GM21528 (cell line): ENCODE measurements around the gene AUTS2.

ENCODE experiments used
- ATAC-seq: cut with Tn5 transposase; IDR thresholded peaks from one replicate; pipeline ENCODE4 v1.9.1; 2021; ENCODE audit warnings: mild to moderate bottlenecking, moderate library complexity; ENCODE audit not compliant: unreplicated experiment, low FRiP score

AUTS2 gene

GRCh38 chr7:70189776-70190175 is 591.5 kb downstream of the AUTS2 start:
- ATAC-seq: no peak

GRCh38 chr7:70190281-70190680 is 592.0 kb downstream of the AUTS2 start:
- ATAC-seq: no peak

DNA sequence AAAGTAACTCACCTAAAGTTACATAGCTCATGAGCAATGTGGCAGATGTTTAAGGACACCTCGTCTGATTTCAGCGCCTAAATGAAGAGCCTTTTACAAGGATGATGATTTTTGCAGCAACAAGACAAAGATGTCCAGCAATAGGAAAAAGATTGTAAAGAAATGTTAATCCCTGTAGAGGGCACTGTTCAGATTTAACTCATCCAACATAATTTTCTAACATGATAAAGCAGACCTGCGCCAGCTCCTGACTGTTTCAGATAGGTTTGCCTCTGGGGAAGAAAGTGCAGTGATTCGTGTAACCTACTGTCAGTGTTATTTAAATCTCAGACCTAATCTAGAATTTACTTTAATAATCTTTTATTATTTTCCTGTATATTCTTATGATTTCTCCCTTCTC is 595.2 kb downstream of the AUTS2 start:
- no peak for ATAC-seq

DNA sequence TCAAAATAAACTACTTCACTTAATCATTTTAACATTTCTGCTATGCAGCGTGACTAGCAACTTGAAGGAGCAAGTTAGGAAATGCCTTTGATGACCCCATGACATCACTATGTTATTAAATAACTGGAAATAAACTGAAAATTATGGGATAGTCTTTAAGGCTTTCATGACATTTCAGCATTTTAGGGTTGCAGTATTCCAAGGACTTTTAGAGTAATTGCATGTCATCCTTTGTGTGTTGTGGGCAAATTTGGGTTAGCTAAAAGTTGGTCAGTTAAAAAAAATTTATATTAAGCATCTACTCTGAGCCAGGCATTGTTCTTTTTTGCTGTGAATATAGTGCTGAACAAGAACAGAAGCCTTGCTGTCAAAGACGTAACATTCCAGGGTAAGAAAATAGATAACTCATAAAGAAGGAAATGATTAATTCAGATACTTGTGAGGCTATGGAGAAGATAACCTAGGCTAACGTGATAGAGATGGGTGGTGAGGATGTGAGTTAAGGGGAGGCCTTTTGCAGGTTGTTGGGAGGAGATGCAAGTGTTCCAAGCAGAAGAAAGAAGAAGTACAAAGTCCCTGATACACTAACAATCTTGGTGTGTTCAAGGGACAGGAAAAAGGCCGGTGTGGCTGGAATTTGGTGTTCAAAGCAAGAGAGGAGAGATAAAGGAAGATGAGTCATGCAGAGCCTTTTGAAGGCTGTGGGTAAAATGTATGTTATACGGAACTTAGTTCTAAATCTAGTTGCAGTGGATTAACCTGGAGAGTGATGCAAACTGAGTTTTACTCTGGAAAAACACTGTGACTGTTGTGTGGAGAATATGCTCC is 610.2 kb downstream of the AUTS2 start:
- ATAC-seq: no peak

- ATAC-seq: no peak
Observed at GRCh38 chr7:70210200-70210935, 612.1 kb downstream of the AUTS2 start.

- no peak for ATAC-seq
Observed at GRCh38 chr7:70210936-70211310, 612.6 kb downstream of the AUTS2 start.

GRCh38 chr7:70212281-70212680 is 614.0 kb downstream of the AUTS2 start:
- no peak for ATAC-seq

GRCh38 chr7:70214071-70214470 is 615.8 kb downstream of the AUTS2 start:
- no peak for ATAC-seq

DNA sequence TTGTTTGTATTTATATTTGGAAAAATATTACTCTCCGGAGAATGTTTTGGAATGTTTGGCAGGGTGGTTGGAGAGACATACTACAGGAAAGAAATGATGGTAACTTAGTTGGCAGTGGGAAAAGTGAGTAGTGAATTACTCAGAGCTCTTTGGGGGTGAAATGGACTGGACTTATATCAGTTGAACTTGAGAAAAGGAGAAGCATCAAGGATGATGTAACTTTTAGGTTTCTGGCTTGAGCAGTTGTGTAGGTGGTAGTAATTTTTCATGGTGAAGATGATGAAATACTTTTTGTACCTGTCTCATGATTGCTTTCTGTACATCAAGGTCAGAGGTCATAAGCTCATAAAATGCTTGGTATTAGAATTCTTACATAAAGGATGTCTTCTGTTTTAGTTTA is 617.2 kb downstream of the AUTS2 start:
- no peak for ATAC-seq

GRCh38 chr7:70217571-70217970 is 619.3 kb downstream of the AUTS2 start:
- no peak for ATAC-seq

DNA sequence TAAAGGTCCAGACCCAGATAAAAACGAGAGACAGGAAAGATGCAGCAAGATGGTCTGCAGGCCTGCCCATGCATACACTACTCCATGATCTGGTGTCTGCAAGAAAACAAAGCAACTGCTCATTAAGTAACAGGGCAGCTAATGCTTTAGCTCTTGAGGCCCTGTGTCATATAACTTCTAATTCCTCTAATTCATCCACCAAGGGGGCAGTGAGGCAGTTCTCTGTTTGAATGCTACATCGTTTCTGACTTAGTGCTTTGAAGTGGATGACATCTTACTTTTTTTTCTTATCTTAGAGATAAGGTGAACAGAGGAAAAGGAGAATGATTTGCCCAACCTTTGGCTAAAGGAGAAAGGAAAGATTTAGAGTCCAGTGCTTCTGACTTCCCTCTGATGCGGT is 619.7 kb downstream of the AUTS2 start:
- no peak for ATAC-seq

DNA sequence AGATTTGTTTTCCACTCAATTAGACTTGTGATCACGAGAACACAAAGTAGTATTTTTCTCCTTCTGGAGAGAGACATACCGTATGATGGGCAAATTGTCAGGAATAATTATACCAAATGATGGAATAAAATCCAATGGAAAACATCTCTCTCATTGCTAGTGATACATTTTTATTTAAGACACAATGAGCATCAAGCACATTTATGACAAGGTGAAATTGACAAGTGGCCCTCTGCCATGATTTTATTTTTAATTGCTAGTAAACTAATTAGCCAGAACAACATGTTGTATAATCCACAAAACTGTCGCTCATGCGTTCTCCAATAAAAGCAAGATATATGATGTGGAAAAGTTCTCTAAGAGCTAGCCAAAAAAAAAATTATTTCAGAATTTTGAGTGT is 620.8 kb downstream of the AUTS2 start:
- ATAC-seq: no peak

DNA sequence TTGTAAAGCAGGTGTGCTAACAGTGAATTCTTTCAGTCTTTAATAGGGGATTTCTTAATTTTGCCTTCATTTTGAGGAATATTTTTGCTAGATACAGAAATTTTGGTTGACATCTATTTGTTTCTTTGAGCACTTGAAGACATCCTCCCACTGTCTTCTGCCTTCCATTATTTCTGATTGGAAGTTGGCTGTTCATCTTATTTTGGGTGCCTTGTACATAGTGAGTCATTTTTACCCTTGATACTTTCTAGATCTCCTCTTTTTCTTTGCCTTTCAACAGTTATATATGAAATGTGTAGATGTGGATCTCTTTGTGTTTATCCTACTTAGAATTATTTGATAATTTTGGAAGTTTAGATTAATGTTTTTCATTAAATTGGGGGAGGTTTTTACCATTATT is 631.0 kb downstream of the AUTS2 start:
- ATAC-seq: no peak

DNA sequence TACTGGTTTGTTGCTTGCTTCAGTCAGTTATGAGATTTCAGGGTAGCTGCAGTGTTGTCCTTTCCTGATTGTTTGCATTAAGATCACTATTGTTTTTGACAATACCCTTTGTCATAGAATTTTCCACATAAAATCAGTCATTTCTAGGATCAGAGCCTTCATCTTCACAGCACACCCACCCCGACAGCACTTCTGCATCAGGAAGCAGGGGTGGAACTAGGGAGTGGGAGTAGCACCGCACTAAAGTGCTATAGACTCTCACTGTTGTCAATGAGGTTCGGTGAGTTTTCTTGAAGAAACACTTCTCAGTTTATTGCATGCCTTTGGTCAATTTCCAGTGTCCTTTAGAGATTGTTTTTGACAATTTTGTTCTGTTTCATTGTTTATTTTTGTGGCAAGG is 632.5 kb downstream of the AUTS2 start:
- no peak for ATAC-seq

DNA sequence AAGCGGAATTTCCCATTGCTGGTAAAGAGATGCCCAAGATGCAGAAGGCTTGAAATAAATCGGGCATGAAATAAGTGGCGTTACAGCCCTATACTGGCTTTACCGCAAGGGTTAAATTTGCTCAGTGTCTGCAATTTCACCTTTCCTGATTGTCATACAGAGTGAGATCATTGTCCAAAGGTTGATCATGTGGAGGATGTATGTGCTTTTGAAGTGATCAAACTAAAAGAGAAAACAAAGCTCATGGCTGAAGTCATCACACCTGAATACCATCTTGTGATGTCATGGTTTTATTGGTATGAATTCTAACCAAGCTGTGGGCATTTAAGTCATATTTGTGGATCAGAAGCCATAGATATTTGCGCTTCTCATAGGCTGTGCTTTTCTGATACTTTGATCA is 635.5 kb downstream of the AUTS2 start:
- no peak for ATAC-seq

- no peak for ATAC-seq
Observed at GRCh38 chr7:70237256-70237655, 639.0 kb downstream of the AUTS2 start.

DNA sequence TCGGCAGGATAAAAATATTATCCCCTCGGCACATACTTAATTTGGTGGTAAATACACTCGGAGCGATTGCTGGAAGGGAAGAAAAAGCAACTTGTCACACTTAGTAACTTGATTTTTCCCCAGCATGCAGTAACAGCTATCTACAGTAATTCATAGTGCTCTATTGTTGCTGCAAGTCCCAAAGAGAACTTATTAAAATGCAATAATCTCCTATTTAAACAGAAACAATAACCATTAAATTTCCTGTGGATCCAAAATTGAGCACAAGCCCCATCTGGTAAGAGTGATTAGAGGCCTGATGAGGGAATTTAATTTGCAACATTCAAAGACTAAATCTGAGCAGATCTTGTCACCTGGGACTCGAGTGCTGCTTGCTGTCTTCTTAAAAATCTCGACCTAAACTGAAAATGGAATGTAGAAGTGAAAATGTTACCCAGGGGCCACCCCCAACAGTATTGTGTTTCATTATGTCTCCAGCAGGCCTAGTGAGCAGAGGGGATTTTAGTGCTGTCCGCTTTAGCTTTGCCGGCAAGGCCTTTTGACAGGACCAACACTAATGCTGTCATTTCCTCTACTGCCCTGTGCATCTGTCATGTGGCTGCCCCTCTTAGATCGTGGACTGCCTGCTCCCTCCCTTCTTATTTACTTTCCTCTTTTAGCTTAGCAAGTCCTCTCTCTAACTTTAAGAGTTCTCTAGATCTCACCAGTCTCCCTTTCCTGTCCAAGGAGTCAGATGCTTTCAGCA is 639.7 kb downstream of the AUTS2 start:
- peak; percentile 100 for ATAC-seq

DNA sequence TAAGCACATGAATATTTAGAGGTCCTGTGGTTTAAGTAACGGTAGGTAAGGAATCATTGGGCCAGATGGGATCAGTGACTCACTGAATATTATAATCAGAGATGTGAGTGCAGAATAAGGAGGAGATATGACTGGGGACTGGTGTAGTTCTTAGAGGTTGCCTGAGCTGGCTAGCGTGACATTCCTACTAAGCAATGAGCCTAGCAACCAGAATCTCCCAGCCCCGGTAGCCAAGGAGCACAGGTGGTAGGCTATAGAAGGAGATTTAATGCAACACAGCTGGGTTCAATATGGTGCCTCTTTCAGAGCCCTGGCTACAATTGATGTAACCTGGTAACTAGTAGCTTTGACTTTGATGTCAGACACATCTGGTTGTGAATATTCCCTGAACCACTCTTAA is 641.6 kb downstream of the AUTS2 start:
- ATAC-seq: no peak

DNA sequence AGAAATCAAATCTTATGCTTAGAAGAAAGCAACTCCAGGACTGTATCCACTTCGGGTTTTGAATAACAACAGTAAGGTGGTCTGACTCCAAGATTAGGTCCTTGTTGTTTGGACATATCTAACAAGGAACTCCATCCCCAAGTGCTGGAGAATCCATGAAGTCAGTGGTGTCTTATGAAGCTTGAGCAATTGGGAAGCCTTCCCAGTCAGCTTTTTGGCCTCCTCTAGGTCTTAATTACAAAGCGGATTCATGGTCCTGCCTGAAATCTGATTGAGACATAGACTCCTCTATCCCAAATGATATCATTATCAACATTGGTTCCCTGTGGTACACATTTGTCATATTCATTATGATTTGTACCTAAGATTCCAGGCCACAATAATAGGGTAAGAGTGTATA is 642.6 kb downstream of the AUTS2 start:
- ATAC-seq: no peak

DNA sequence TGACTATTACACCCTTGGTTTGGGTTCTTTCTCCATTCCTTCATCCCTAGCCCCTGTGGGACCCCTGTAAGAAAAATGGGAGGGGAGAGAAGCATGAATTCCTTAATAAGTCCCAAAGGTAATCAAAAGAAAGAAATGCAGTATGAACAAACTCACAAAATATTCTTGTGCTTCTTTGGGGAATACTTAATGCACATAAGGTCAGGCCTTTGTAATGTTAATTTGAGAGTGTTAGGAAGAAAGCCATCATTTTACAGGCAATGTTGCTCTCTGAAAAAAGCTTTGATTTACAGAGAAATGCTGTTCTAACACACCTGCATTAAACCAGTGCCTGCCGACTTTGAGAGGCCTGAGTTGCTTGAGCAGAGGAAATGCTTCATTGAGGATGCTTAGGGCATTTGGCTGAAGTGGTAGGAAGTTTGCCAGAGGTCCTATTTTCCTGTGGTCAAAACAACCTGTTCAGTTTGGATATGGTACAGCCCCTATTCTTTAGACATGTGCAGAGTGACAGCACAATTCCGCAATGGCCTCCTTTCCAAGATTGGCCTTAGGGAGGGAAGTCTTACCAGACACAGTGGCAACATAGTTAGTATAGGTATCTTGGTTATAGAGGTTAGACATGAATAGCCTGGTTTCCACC is 643.4 kb downstream of the AUTS2 start:
- ATAC-seq: no peak

DNA sequence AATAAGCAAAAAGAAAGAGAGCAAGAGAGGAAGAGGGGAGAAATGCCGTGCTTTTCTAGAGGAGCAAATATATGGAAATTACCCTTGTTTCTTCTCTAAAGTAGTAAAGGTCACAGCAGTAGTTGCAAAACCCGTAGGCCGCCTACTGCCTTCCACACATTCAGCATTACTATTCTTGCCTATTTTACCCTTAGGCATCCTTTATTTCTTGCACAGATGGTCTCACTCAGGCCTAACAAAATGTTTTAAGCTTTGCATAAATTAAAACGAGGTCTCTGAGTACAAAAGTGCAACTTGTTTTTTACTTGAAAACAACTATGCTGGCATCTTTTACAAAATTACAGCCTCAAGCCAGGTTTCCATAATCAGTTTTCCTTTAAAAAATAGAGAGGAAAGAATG is 644.6 kb downstream of the AUTS2 start:
- ATAC-seq: no peak
